ENCODE data around the gene DNAJB2.

DNAJB2 gene

GRCh38 chr2:219279916-219280516, 850 bp downstream of the DNAJB2 start:
- peak; percentile 7 for TF ChIP-seq CTCF (conservative IDR thresholded peaks at IDR 0.05; ENCODE audit: low read length)
- H3K4me3 ChIP-seq (ENCODE audit: low read length): peak overlapping the region; percentile 83
- DNase-seq (ENCODE audit: low read depth): no peak

- peak overlapping the region; percentile 12; the same call in 1 of the 2 replicates for H3K4me3 ChIP-seq (ENCODE audit: low read length)
- no peak for TF ChIP-seq CTCF (conservative IDR thresholded peaks at IDR 0.05; ENCODE audit: low read length)
- no peak for DNase-seq (ENCODE audit: low read depth)
Measured at GRCh38 chr2:219280651-219281050, 1.5 kb downstream of the DNAJB2 start.

GRCh38 chr2:219281588-219281987, 2.4 kb downstream of the DNAJB2 start:
- H3K4me3 ChIP-seq (ENCODE audit: low read length): no peak overlapping the region
- DNase-seq (ENCODE audit: low read depth): no peak
- no peak for TF ChIP-seq CTCF (conservative IDR thresholded peaks at IDR 0.05; ENCODE audit: low read length)

- no peak overlapping the region for H3K4me3 ChIP-seq (ENCODE audit: low read length)
- TF ChIP-seq CTCF (conservative IDR thresholded peaks at IDR 0.05; ENCODE audit: low read length): no peak
- no peak for DNase-seq (ENCODE audit: low read depth)
Measured at GRCh38 chr2:219282375-219282774, 3.2 kb downstream of the DNAJB2 start.

GRCh38 chr2:219282943-219283581, 3.9 kb downstream of the DNAJB2 start:
- no peak for DNase-seq (ENCODE audit: low read depth)
- no peak for TF ChIP-seq CTCF (conservative IDR thresholded peaks at IDR 0.05; ENCODE audit: low read length)

GRCh38 chr2:219284501-219285372, 5.6 kb downstream of the DNAJB2 start:
- no peak overlapping the region for H3K4me3 ChIP-seq (ENCODE audit: low read length)
- DNase-seq (ENCODE audit: low read depth): no peak
- TF ChIP-seq CTCF (conservative IDR thresholded peaks at IDR 0.05; ENCODE audit: low read length): no peak

More at GRCh38 chr2:219282943-219283581, 3.9 kb downstream of the DNAJB2 start:
- H3K4me3 ChIP-seq (ENCODE audit: low read length): no peak overlapping the region

All from AG10803 (cell line).